CD1c-positive myeloid dendritic cell (primary cell): ENCODE measurements around the gene GRK1.

ENCODE experiments used
- DNase-seq: peaks from one replicate; pipeline ENCODE4 v3.0.0-alpha.2; 2016; ENCODE audit errors: extremely low spot score

GRK1 gene

GRCh38 chr13:113758651-113759524 is 91.9 kb downstream of the GRK1 start, which contains the start of gene TMEM255B:
Gene TMEM255B (plus strand): TSS chr13:113759226. CDS start chr13:113759270, 44 bp downstream.
- peak; percentile 84 for DNase-seq

DNA sequence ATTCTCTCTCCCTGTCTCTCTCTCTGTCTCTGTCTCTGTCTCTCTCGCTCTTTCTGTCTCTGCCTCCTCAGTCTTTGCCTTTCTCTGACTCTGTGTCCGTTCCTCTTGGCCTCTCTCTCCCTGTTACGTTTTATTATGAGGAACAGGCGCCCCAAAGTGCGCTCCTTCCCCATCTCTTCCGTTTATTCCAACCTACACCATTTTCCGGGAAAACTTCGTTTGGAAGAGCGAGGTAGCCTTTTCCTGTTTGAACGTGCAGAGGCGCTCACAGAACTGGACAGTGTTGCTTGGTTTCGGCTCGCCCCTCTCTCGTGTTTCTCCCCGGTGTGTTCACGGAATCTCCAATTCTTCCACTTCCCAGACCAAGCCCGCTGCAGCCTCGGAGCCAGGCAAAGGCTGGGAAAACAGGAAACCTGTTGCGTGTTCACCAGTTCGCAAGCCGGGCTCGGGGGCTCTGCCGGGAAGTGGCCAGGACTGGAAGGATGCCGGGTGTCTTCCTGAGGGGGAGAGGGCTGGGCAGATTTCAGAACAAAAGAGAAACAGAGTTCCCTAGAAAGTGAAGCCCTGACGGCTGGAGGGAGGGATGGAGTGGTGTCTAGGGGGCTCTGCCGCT is 92.6 kb downstream of the GRK1 start:
- no peak for DNase-seq

- DNase-seq: no peak
Observed at GRCh38 chr13:113761136-113761535, 94.1 kb downstream of the GRK1 start.

GRCh38 chr13:113762075-113762474 is 95.1 kb downstream of the GRK1 start:
- DNase-seq: no peak

- no peak for DNase-seq
Observed at GRCh38 chr13:113762538-113762937, 95.5 kb downstream of the GRK1 start.

- DNase-seq: no peak
Observed at GRCh38 chr13:113763254-113763653, 96.2 kb downstream of the GRK1 start.

DNA sequence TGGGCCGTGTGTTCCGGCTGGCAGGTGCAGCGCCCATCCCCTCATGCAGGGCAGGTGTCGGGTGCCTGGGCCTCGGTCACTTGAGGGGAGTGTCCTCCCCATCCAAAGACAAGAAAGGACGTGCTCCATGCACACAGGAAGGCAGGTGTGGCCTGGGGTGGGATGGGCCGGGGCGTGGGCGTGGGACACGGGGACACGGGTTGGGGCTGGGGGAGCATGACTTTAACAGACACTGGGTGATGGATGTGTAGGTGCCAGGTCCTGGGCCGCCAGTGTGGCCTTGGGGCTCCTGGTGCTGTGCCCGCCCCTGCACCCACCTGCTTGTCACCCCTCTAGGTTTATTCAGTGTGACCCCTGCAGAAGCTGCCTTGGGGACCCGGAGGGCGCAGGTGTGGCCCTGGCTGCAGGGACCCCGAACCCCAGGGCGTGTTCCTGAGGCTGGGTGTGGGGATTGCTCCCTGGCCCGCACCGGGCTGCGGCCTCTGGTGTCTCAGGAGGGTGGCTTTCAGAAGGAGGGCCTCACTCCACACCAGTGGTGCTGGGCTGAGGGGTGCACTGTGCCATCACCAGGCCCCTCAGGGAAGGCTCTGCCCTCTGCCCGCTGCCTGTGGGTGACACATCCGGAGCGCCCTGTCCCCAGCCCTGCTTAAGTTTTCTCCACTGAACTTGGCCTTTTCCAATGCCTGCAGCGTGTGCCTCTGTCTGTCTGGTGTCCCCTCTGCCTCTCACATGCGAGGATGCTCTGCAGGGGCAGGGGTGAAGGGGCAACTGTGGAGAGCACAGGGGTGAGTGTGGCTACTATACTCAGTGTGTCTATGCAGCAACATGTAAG is 97.2 kb downstream of the GRK1 start:
- no peak for DNase-seq

- DNase-seq: no peak
Observed at GRCh38 chr13:113764793-113765563, 98.0 kb downstream of the GRK1 start.

- DNase-seq: no peak
Observed at GRCh38 chr13:113765564-113765910, 98.5 kb downstream of the GRK1 start.

DNA sequence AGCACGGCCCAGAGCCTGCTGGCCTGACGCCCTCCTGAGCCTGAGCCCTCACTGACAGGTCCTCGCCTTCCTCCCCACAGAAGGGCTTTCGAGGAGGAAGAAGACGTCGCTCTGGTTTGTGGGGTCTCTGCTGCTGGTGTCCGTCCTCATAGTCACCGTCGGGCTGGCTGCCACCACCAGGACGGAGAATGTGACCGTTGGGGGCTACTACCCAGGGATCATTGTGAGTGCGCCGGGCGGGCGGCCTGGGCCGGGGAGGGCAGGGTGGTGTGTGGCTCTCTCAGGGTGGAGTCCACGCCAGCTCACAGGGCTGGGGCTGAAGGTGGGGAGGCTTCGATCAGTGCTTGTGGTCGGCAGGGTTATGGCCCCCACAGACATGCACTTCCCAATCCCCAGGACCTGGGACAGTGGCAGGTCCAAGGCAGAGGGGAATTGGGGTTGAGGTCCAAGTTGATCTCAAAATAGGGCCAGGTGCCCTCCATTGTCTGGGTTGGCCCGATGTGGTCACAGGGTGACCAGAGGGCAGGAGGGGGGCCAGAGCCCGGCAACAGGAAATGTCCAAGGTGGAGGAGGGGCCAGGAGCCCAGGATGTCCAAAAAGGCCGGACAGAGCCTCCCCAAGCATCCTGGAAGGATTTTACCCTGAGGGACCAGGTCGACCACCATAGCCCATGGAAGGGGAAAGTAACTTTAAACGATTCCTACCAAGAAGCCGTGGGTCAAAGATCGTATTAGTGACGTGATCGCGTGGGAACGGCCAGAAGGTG is 99.2 kb downstream of the GRK1 start:
- DNase-seq: no peak

DNA sequence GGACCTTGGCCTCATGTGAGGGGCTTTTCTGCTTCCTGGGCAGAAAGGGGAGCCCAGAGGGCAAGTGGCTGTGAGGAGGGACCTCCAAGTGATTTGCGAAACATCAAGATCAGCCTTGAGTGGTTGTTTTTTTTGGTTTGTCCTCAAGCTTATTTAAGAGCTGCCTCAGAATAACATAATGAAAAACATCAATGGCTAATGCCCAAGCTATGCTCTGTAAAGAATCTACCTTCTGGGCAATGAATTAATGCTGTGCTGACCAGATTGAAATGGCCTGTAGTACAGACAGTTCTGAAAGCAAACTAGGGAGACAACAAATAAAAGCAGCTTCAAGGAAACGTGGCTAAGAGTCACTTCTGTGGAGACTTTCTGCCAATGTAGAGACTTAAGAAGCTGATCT is 100.3 kb downstream of the GRK1 start:
- DNase-seq: no peak

DNA sequence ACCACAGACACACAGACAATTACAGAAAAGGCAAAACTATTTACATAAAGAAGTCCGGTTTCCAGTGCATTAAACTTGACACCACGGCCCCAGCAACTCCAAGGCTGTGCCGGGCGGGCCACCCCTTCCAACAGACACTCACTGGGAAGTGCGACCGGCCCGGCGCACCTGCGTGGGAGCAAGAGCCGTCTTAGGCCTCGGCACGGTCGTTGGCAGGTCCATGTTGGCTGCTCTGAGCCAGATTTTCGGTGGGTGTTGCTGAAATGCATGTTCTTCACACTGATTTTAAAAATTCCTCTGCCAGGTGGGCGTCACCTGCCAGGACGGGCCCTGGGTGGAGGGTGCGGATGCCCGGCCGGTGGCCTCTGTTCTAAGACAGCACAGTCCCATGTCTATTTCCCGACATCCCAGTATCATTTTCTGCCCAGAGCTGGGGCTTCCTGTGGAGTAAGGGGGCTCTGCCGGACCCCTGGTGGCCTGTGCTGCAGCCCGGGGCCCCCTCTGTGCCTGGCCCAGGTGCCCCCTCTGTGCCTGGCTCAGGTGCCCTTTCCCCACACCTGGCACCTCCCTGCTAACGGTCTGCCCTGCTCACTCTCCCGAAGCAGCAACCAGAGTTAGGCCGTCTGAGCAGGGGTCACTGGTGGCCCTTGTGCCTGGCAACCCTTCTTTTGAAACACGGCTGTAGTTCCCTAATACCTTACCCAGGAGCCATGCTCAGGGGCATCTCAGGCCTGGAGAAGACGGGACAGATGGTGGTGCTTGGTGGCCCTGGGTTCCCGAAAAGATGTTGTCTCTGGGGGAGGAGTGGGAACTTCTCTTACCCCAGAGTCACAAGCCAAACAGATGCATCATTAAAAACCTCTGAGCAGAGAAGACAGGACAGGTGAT is 101.2 kb downstream of the GRK1 start:
- DNase-seq: no peak

- no peak for DNase-seq
Observed at GRCh38 chr13:113769106-113769505, 102.1 kb downstream of the GRK1 start.

DNA sequence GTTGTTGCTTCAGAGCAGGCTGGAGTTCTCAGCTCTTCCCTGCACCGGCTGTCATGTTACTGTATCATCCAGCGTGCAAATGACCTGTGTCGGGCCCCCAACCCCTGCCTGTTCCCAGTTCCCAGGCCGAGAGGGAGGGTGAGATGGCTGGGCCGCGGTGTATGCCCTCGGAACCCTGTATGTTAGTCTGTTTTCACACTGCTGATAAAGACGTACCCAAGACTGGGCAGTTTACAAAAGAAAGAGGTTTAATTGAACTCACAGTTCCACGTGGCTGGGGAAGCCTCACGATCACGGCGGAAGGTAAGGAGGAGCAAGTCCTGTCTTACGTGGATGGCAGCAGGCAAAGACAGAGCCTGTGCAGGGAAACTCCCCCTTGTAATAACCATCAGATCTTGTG is 102.9 kb downstream of the GRK1 start:
- no peak for DNase-seq

- DNase-seq: no peak
Observed at GRCh38 chr13:113770441-113770840, 103.4 kb downstream of the GRK1 start.

- no peak for DNase-seq
Observed at GRCh38 chr13:113770937-113771336, 103.9 kb downstream of the GRK1 start.

DNA sequence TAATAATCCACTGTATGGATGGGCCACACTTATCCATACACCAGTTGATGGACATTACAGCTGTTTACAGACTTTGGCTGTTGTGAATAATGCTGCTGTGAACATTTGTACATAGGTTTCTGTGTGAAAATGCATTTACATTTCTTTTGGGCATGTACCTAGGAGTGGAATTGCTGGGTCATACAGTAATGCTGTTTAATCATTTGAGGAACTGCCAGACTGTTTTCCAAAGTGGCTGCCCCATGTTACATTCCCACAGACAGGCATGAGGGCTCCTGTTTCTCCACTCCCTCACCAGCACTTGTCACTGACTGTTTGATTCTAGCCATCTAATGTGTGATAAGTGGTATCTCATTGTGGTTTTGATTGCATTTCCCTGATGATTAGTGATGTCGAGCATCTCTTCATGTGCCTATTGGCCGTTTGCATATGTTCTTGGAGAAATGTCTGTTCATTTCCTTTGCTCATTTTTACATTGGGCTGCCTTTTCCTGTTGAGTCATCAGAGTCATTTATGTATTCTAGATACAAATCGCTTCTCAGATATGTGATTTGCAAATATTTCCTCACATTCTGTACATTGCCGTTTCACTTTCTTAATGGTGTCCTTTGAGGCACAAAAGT is 104.8 kb downstream of the GRK1 start:
- DNase-seq: no peak

DNA sequence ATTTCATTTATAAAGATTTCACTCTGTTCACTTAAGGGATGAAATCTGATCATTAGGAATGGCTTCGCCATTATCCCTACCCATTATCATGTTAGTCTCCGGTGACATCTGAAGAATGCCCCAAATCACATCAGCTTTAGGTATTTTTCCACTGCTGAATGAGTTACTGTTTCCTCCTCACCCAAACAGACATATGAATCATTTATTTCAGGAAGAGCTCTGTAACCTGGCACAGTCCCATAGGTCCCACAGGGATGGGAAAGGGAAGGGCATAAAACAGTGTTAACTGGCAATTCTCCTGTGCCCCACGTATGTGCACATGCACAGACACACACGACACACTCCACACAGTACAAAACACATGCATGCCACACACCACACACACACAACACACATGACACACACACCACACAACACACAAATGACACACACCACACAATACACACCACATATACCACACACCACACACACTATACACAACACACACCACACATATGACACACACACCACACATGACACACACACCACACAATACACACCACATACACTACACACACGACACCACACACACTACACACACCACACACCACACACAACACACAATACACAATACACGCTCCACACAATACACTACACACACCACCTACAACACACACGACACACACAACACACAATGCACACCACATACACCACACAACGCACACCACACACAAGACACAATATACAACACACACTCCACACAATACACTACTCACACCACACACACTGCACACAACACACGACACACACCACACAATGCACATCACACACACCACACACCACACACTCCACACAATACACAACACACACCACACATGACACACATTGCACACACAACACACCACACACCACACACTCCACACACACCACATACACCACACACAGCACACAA is 107.4 kb downstream of the GRK1 start:
- DNase-seq: no peak
